Stimulated activated naive CD4-positive, alpha-beta T cell treated with Interleukin-2 at 50 U/mL for 16 hours (primary cell): ENCODE results near the gene CARM1.
"Not testable (repeated sequence)": the region's sequence is repeated elsewhere in the genome, so short reads cannot be mapped to it uniquely, and the experiment has no call there.

Experiments used
- DNase-seq: peaks from one replicate; lab custom pipeline; 2025; lab: John Stamatoyannopoulos, UW

CARM1 gene

GRCh38 chr19:10928563-10929401 is 57.4 kb downstream of the CARM1 start, which contains the start of the genes TIMM29 and YIPF2:
TIMM29 (plus strand) TSS chr19:10928811; CDS start chr19:10928823, 12 bp downstream.
YIPF2 (minus strand) TSS chr19:10928639; CDS start chr19:10928410, 229 bp downstream.
- peak; percentile 95 for DNase-seq

DNA sequence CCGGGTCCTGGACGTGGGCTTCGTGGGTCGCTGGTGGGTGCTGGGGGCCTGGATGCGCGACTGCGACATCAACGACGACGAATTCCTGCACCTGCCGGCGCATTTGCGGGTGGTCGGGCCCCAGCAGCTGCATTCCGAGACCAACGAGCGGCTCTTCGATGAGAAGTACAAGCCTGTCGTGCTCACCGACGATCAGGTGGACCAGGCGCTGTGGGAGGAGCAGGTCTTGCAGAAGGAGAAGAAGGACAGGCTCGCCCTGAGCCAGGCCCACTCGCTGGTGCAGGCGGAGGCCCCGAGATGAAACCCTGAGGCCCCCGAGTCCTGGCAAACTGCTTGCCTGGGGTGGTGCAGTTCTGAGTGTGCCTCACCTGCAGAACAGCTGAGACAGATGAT is 58.0 kb downstream of the CARM1 start:
- DNase-seq = no peak

DNA sequence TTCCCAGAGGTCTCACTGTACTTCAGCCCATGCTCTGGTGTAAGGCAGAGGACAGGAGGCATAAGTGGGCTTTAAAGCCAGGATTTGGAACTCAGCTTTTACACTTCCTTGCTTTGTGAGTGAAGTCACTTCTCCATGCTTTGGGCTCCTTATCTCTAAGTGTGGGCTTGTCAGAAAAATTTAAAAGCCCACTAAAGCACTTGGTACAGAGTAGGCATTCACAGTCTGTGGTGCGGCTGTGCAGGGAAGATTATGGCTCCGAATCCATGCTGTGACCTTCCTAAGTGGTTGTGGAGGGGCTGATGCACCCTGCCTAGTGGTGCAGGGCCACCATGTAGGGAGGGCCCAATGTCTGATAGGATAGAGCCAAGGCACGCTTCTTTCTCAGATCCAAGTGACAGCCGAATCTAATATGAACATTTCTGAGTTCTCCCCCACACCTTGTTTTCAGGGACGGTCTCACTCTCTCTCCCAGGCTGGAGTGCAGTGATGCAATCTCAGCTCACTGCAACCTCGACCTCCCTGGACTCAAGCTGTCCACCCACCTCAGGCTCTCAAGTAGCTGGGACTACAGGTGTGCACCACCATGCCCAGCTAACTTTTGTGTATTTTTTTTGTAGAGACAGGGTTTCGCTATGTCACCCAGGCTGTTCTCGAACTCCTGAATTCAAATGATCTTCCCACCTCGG is 64.2 kb downstream of the CARM1 start:
- DNase-seq = no peak

GRCh38 chr19:10936661-10937084 is 65.3 kb downstream of the CARM1 start:
- DNase-seq = peak; percentile 10

DNA sequence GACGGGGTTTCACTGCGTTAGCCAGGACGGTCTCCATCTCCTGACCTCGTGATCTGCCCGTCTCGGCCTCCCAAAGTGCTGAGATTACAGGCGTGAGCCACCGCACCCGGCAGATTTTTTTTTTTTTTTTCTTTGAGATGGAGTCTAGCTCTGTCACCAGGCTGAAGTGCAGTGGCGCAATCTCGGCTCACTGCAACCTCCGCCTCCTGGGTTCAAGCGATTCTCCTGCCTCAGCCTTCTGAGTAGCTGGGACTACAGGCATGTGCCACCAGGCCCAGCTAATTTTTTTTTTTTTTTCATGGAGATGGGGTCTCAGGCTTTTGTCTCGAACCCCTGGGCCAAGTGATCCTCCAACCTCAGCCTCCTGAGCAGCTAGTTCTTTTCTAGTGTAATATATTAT is 70.3 kb downstream of the CARM1 start:
- DNase-seq = not testable (repeated sequence)

DNA sequence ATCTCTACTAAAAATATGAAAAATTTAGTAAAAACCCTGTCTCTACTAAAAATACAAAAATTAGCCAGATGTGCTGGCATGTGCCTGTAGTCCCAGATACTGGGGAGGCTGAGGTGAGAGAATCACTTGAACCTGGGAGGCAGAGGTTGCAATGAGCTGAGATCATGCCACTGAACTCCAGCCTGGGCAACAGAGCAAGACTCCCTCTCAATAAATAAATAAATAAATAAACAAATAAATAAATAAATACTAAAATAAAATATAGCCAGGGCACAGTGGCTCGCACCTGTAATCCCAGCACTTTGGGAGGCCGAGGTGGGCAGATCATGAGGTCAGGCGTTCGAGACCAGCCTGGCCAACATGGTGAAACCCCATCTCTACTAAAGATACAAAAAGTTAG is 72.1 kb downstream of the CARM1 start:
- not testable (repeated sequence) for DNase-seq

DNA sequence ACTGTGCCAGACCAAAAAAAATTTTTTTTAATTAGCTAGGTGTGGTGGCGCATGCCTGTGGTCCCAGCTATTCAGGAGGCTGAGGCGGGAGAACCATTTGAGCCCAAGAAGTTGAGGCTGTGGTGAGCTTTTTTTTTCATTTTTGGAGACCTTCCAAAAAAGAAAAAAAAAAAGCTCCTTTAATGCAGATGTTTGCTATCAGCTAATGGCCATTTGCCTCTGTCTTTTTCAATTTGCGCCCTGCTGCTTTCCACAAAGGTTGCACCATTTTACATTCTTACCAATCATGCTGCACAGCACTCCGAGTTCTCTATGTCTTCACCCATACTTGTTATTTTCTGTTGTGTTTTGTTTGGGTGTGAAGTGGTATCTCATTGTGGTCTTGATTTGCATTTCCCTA is 73.9 kb downstream of the CARM1 start:
- DNase-seq = no peak

GRCh38 chr19:10946958-10947657 is 75.8 kb downstream of the CARM1 start:
- DNase-seq = no peak

DNA sequence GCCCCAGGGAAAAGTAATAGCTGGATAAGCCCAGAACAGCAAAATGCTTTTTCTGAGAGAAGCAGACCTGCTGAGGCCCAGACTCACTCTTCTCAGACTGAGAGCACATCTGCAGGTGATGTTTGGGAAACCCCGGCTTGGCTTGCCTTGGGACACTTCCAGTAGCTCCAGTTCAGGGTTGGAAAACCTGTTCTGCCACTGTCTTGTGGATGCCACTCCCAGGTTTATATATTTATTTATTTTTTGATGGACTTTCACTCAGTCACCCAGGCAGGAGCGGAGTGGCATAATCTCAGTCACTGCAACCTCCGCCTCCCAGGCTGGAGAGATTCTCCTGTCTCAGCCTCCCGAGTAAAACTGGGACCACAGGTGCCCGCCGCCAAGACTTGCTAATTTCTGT is 81.5 kb downstream of the CARM1 start:
- DNase-seq = no peak

- DNase-seq = not testable (repeated sequence)
Measured at GRCh38 chr19:10959277-10959968, 88.1 kb downstream of the CARM1 start.

- peak; percentile 94 for DNase-seq
Measured at GRCh38 chr19:10960314-10961072, 89.1 kb downstream of the CARM1 start, which contains the start of gene SMARCA4. SMARCA4 (plus strand) TSS chr19:10961030; CDS start chr19:10984152, 23,122 bp downstream.

GRCh38 chr19:10961073-10961860 is 89.9 kb downstream of the CARM1 start:
- DNase-seq = no peak

DNA sequence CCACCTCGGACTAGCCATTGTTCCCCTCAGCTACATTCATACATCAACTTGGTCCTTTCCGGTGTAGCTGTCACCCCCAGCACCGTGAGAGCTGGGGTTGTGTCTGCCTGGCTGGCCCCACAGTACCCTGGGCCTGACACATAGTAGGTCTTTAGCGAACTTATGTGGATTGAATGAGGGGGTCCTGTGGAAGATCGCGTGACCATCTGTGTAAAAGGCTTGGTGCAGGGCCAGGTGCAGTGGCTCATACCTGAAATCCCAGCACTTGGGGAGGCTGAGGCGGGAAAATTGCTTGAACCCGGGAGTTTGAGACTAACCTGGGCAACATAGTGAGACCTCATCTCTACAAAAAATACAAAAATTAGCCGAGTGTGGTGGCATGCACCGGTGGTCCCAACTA is 91.5 kb downstream of the CARM1 start:
- no peak for DNase-seq

- DNase-seq = no peak
Measured at GRCh38 chr19:10963865-10964264, 92.5 kb downstream of the CARM1 start.

GRCh38 chr19:10964903-10965302 is 93.5 kb downstream of the CARM1 start:
- DNase-seq = no peak

GRCh38 chr19:10965398-10965797 is 94.0 kb downstream of the CARM1 start:
- DNase-seq = no peak

GRCh38 chr19:10966809-10967208 is 95.5 kb downstream of the CARM1 start:
- no peak for DNase-seq

DNA sequence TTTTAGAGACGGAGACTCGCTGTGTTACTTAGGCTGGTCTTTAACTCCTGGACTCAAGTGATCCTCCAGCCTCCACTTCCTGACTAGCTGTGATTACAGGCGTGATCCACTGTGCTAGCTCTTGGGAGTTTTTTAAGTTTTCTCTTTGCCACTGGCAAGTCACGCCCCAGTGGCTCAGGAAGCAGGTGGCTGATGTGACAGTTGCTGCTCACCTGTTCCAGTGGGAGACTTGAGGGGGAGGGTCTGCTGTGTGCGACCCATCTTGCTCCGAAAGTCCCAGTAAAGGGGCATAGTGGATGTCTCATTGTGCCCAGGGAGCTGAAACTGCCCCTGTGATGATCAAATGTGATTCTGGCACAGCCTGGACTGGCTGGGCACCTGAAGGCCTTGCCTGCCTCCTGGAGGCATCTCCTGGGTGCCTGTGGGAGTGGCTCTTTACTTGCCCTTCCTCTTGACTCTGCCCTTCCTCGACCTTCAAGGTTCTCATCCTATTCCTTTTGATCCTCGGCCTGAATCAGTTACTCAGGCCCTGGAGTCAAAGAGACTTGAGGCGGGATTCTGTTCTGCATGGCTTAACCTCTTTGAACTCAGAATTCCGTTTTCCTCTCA is 97.3 kb downstream of the CARM1 start:
- no peak for DNase-seq

- DNase-seq = no peak
Measured at GRCh38 chr19:10971107-10971726, 99.9 kb downstream of the CARM1 start.
